Activated gamma-delta T cell (primary cell): ENCODE data around the gene CYP24A1.

Experiments
- DNase-seq: peaks from one replicate; lab custom pipeline; 2025; lab: John Stamatoyannopoulos, UW

CYP24A1 gene

GRCh38 chr20:54112221-54112884, 61.4 kb downstream of the CYP24A1 start:
- DNase-seq, result no peak

- no peak for DNase-seq
These were observed 62.3 kb downstream of the CYP24A1 start for GRCh38 chr20:54111460-54111859.

GRCh38 chr20:54110457-54110856, 63.3 kb downstream of the CYP24A1 start:
- DNase-seq, result no peak

GRCh38 chr20:54110041-54110440, 63.7 kb downstream of the CYP24A1 start:
- DNase-seq, result no peak

GRCh38 chr20:54108817-54109216, 65.0 kb downstream of the CYP24A1 start:
- DNase-seq, result no peak

- no peak for DNase-seq
These were observed 65.5 kb downstream of the CYP24A1 start for GRCh38 chr20:54108326-54108642.

- no peak for DNase-seq
These were observed 66.0 kb downstream of the CYP24A1 start for GRCh38 chr20:54107600-54108325.

- no peak for DNase-seq
These were observed 66.6 kb downstream of the CYP24A1 start for GRCh38 chr20:54107181-54107580.

- no peak for DNase-seq
These were observed 67.6 kb downstream of the CYP24A1 start for GRCh38 chr20:54106162-54106561.

- DNase-seq, result no peak
These were observed 68.1 kb downstream of the CYP24A1 start for GRCh38 chr20:54105653-54106052.

- DNase-seq, result no peak
These were observed 69.0 kb downstream of the CYP24A1 start for GRCh38 chr20:54104781-54105180.

- no peak for DNase-seq
These were observed 69.8 kb downstream of the CYP24A1 start for GRCh38 chr20:54103762-54104600.
